GM20431 (cell line): ENCODE results near the gene AKAP8L.
"Not testable (repeated sequence)": the region's sequence is repeated elsewhere in the genome, so short reads cannot be mapped to it uniquely, and the experiment has no call there.

Experiments
- in situ Hi-C: fragments of 300-500 bp; cut with MseI, MboI; formaldehyde crosslinking; loops from one replicate; pipeline ENCODE4 v1.15.0; 2020; ENCODE audit warnings: low sequenced_read_pairs; ENCODE audit not compliant: unreplicated experiment

The AKAP8L gene

DNA sequence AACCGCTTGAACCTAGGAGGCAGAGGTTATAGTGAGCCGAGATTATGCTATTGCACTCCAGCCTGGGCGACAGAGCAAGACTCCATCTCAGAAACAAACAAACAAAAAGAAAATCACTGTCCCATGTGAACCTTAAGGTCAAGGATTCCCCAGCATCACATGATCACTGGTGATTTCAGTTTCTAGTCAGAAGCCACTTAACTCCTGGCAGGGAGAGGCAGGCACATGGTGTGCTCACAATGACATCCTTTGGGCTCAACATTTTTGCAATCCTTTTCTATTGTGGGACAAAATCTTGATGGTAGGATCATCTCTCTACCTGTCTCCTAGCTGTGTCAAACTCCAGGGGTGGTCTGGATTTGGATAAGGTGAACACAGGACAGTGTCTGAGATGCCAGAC is 51.3 kb downstream of the AKAP8L start:
- in situ Hi-C loops: no loop called here

DNA sequence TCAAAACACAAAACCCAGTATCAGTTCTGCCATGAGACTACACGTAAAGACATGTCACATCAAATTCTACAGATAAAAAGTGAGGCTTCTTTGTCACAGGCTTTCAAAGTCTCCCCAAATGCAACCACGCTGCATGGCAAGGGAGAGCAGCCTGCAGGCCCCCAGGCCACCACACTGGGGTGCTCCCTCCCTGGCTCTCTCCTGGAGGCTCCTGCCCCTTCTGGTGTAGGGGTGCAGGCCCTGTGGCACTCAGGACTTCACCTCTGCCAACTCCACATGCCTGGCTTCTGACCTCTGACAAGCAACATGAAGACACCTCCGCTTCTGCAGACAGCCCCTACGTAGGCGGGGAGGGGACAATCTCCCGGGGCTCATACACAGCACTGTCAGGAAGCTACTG is 53.5 kb downstream of the AKAP8L start:
- in situ Hi-C loops: no loop called here

- in situ Hi-C loops: not testable (repeated sequence)
Measured at GRCh38 chr19:15363791-15364190, 55.0 kb downstream of the AKAP8L start.

DNA sequence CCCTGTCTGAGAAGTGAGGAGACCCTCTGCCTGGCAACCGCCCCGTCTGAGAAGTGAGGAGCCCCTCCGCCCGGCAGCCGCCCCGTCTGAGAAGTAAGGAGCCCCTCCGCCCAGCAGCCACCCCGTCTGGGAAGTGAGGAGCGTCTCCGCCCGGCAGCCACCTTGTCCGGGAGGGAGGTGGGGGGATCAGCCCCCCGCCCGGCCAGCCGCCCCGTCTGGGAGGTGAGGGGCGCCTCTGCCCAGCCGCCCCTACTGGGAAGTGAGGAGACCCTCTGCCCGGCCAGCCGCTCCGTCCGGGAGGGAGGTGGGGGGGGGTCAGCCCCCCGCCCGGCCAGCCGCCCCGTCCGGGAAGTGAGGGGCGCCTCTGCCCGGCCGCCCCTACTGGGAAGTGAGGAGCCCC is 55.7 kb downstream of the AKAP8L start:
- in situ Hi-C loops: not testable (repeated sequence)

DNA sequence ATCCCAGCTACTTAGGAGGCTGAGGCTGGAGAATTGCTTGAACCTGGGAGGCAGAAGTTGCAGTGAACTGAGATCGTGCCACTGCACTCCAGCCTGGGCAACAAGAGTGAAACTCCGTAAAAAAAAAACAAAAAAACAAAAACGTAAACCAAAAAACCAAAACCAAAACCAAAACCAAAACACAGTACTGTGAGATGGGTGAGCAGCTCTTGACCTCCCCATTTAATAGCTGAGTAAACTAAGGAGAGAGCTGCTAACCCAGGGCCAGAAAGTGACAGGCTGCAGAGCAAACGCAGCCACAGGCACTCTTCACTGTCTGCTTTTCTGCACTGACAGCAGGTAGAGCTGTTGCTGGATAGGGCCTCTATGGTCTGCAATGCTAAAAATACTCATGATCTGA is 58.8 kb downstream of the AKAP8L start:
- in situ Hi-C loops: not testable (repeated sequence)

DNA sequence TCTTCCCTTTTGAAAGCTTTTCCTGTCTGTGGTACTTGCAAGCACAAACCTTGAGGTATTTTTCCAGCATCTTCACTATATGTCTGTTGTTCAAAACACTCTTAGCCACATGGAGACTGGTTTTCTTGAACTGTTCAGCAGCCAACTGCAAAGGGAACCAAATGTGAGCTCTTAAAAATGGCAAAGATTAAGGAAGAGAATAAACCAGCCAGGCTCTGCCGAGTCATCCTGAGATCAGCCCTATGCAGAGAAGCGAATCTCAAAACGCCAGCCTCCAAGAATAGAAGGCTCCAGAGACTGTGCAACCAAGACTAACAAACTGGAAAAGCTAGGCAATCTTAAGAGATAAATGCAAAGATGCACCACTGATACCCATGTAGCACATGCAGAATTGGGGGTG is 59.9 kb downstream of the AKAP8L start:
- in situ Hi-C loops: no loop called here

DNA sequence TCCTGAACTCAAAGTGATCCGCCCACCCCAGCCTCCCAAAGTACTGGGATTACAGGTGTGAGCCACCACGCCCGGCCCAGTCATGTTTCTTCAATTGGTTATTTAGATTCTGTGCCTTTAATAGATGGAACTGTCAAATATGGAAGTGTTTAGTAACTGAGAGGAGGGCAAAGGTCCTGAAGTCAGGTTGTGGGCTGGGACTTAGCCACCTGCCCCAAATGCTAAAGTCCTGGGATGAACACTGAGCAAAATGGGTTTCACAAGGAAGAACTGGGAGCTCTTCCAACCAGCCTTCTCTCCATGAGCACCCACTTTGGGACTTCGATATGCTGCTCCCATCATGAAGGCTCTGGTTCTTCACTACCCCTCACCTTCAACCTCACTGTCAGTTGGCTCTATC is 60.9 kb downstream of the AKAP8L start:
- in situ Hi-C loops: no loop called here

- in situ Hi-C loops: no loop called here
Measured at GRCh38 chr19:15354566-15355296, 64.1 kb downstream of the AKAP8L start.

GRCh38 chr19:15353908-15354307 is 64.9 kb downstream of the AKAP8L start:
- in situ Hi-C loops: no loop called here

DNA sequence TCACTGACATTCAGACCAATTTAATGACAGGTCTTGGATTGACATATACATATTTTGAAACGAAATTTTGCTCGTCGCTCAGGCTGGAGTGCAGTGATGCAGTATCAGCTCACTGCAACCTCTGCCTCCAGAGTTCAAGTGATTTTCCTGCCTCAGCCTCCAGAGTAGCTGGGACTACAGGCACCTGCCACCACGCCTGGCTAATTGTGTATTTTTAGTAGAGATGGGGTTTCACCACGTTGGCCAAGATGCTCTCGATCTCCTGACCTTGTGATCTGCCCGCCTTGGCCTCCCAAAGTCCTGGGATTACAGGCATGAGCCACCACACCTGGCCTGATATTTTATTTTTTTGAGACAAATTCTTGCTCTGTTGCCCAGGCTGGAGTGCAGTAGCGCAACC is 66.3 kb downstream of the AKAP8L start:
- in situ Hi-C loops: not testable (repeated sequence)

- in situ Hi-C loops: not testable (repeated sequence)
Measured at GRCh38 chr19:15341328-15341727, 77.5 kb downstream of the AKAP8L start.

- in situ Hi-C loops: no loop called here
Measured at GRCh38 chr19:15340086-15340485, 78.7 kb downstream of the AKAP8L start.

- in situ Hi-C loops: no loop called here
Measured at GRCh38 chr19:15337202-15337601, 81.6 kb downstream of the AKAP8L start.

GRCh38 chr19:15335992-15336391 is 82.8 kb downstream of the AKAP8L start:
- in situ Hi-C loops: not testable (repeated sequence)

GRCh38 chr19:15332311-15332996 is 86.3 kb downstream of the AKAP8L start, which contains the start of gene BRD4:
TSS of gene BRD4 (minus strand) at chr19:15332539. CDS start at chr19:15273099, 59,440 bp downstream.
- in situ Hi-C loops: no loop called here

- in situ Hi-C loops: no loop called here
Measured at GRCh38 chr19:15331419-15332310, 87.1 kb downstream of the AKAP8L start.

- in situ Hi-C loops: no loop called here
Measured at GRCh38 chr19:15330801-15331418, 87.9 kb downstream of the AKAP8L start.
